Right cardiac atrium (tissue), 5 donors: ENCODE results near the gene SLC25A47. TPM values are rescaled to one million over a fixed set of nuclear protein-coding genes. Genes with fewer than 3 reads are reported as not detected.
"Not testable (repeated sequence)": the region's sequence is repeated elsewhere in the genome, so short reads cannot be mapped to it uniquely, and the experiment has no call there.

ENCODE experiments used
- ATAC-seq, 2 donors: fragments of 200-7000 bp; cut with Tn5 transposase; one replicate each; pipeline versions ENCODE4 v1.8.0 to v1.9.1; 2020; ENCODE audit warnings: moderate library complexity in 2 of 2, mild to moderate bottlenecking in 1 of 2
- DNase-seq, 3 donors: peaks; one replicate each; pipeline ENCODE4 v3.0.0-alpha.2; 2020
- H3K27ac ChIP-seq: one replicate; pipeline ENCODE4 v1.5.1; 2013; ENCODE audit warnings: mild to moderate bottlenecking, low read length, control low read depth, moderate library complexity
- H3K27me3 ChIP-seq: one replicate; pipeline ENCODE4 v1.6.1; 2013; ENCODE audit not compliant: control insufficient read depth, insufficient read depth
- H3K4me1 ChIP-seq: one replicate; pipeline ENCODE4 v1.6.1; 2013; ENCODE audit warnings: low read length; ENCODE audit not compliant: control insufficient read depth, insufficient read depth
- H3K4me3 ChIP-seq: one replicate; pipeline ENCODE4 v1.5.1; 2013; ENCODE audit warnings: low read length, control low read depth
- H3K9me3 ChIP-seq: one replicate; pipeline ENCODE4 v1.6.1; 2013; ENCODE audit warnings: low read length; ENCODE audit not compliant: control insufficient read depth
- WGBS: extraction: QIAGEN DNeasy Blood & Tissue Kit; methylation state at CpG from one replicate; pipeline ENCODE4 v1.1.7; 2013; 5-methylcytosine and 5-hydroxymethylcytosine counted together
- intact Hi-C, 4 donors: fragments of 100-400 bp; cut with DNase I; formaldehyde crosslinking; loops; one replicate each; pipeline versions ENCODE4 v1.11.0 to v1.14.0; 2022 to 2023
- polyA plus RNA-seq: library from polyadenylated mRNA; stranded (reverse); fragments of 200-250 nt; gene quantifications from one replicate; pipeline ENCODE4 v1.2.3, GENCODE V29; 2013
- total RNA-seq, 4 donors: library from RNA; stranded (reverse); fragmentation: NEBNext Ultra II Directional; extraction: Animal tissue kit (Norgen Biotek cat#: 25700); gene quantifications; one replicate each; pipeline ENCODE4 v1.2.1, GENCODE V29; 2021
- donor health status: healthy with polysubstance abuse.
- donor health status: DM: no; HTN: yes; CAD: no.
- donor health status: DM: no; HTN: no; CAD: no.
- donor health status: DM: no; HTN: yes; CAD: no; lungs with severe emphysema.
- donor health status: DM: yes; HTN: yes; CAD: no.

SLC25A47 gene
- total and polyA plus RNA-seq, 5 donors: not detected

DNA sequence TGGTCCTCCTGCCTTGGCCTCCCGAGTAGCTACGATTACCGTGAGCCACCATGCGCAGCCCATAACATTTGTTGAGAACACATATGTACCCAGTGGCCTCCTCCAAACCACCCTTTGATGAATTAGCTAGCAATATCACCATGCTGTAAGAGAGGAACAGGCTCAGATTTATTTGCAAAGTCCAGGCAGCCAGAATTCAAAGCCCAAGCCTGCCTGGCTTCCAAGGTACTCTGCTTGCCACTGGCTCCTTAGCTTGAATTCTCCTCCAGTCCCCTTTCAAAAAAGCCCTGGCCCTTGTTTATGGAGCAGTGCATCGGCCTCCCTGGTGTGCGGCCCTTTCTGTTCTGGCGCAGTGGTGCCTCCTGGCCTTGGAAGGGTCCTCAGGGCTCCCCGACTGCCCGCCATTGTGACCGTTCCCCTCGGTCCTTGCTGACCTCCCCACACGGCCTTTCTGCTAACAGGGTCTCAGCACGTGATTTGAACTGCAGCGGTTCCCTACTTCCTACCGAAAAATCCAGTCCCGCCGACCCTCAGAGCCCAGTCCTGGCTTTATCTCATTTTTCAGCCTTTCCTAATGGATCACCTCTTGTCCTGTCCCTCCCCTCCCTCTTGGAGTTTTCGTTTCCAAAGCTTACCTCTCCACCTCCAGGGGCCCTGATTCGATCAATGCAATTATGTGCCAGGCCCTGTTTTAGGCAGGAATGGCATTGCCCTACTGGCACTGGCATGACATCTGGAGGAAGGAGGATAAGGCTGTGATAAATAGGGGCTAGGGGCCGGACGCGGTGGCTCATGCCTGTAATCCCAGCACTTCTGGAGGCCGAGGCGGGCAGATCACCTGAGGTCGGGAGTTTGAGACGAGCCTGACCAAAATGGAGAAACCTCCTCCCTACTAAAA is 38.9 kb upstream of the SLC25A47 start:
- H3K4me3 ChIP-seq: no peak overlapping the region
- ATAC-seq: no peak
- H3K9me3 ChIP-seq: no peaks in the 10 kb centered on the region
- no peaks in the 10 kb centered on the region for H3K27me3 ChIP-seq
- intact Hi-C loops: no loop called here
- no peak overlapping the region for H3K27ac ChIP-seq
- DNase-seq: no peak
- H3K4me1 ChIP-seq: peaks cover 8% of the 10 kb centered on the region
- 64% methylated on average over 26 of the region's 26 CpGs for WGBS

DNA sequence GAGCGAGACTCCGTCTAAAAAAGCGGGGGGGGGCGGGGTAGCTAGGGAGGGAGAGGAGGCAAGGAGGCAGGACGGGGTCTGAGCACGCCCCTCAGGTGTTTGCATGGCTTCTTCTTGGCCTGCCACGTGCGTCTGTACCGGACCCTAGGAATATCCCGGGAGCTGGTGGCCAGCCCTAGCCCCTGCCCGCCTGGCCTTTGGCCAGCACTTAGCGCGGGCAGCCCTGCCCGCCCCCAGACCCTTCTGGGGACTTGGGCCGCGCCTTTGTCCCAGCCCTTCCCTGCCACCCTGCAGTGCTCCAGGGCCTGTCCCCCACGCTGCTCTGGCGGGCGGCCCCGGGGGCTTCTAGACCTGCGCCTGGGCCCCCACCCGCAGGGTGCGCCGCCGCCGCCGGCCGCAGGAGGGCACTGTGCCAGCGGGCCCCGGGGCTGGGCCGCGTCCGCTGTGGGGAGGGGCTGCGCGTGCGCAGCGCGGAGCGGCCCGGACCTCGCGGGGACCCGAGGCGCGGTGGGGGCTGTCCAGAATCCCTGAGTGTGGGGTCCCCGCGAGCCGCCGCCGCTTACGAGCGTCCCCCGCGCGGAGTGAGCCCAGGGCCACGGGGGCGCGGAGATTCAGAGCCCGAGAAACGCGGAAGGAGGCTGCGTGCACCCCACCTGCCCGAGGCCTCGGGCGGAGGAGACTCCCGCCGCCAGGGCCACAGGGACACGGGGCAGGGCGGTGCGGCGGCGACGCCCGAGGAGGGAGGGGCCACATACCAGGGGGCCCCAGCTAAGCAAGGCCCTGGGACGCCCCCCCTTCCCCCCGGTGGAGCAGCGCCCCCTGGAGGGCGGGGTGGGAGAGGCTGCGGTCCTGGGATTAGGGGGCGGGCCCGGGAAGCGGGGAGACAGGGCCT is 37.9 kb upstream of the SLC25A47 start:
- H3K27me3 ChIP-seq: no peaks in the 10 kb centered on the region
- peaks cover 8% of the 10 kb centered on the region for H3K4me1 ChIP-seq
- H3K9me3 ChIP-seq: no peaks in the 10 kb centered on the region
- ATAC-seq (peak; percentile 88), DNase-seq (peak; percentile 74 to 92 (median 90))
- peak overlapping the region; percentile 69 for H3K4me3 ChIP-seq
- WGBS: 1% methylated on average over 82 of the region's 82 CpGs
- H3K27ac ChIP-seq: peak overlapping the region; percentile 61
- intact Hi-C loops: no loop called here

DNA sequence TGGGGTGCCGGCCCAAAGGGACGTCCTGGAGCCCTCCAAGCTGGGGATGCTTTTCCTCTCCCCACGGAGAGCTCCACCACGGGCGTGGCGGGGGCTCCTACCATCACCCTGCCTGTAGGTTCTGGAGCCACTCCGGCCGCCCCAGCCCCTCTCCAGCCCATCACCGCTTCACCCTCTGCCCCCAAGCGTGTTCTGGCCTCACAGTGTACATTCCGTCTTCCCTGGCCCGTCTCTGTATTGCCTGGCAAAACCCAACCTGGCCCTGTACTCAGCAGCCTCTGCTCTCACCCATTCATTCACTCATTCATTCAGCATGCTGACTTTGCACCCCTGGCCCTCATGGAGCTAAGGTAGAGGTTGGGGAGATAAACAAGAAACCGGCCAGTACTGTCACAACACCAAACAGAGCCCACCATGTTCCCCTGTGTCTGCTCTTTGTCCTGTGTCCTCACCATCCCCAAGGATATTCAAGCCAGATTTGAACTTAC is 37.2 kb upstream of the SLC25A47 start:
- Histone ChIP-seq H3K4me1 (peaks cover 8% of the 10 kb centered on the region), H3K27me3 (no peaks in the 10 kb centered on the region), H3K27ac (no peak overlapping the region), H3K9me3 (no peaks in the 10 kb centered on the region), H3K4me3 (peak overlapping the region; percentile 69)
- WGBS: 38% methylated on average over 13 of the region's 13 CpGs
- DNase-seq: no peak
- no peak for ATAC-seq
- intact Hi-C loops: no loop called here

DNA sequence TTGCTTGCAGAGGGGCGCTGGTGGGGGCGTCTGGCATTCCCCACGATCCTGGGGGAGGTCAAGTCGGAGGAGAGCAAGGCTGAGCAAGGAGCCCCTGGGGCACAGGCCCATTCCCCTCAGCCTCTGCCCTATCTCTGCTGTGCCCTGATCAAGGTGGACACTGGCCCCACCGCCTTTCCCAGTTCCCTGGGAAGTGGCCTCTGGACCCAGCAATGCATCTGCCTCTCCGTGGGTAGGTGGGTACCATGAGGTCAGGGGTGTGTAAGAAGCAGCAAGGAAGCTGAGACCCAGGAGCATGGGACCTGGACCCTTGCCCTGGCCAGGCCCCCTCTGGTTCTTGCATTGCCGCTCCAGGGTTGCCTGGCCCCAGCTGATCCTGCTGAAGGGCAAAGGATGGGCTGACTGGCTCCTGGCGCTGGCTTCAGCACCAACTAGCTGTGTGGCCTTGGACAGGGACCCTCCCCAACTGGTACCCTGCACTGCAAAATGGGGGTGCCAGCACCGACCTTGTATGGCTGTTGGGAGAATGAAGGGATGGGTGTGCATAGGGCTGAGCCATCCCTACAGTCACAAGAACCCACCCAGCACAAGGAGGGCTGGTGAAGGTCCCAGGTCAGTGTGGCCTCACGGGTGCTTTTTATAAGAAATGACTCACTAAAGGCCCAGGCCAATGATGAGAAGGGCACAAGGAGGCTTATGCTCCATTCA is 36.5 kb upstream of the SLC25A47 start:
- no peaks in the 10 kb centered on the region for H3K9me3 ChIP-seq
- H3K27ac ChIP-seq: no peak overlapping the region
- WGBS: 73% methylated on average over 10 of the region's 10 CpGs
- H3K4me1 ChIP-seq: peaks cover 3% of the 10 kb centered on the region
- ATAC-seq (no peak), DNase-seq (peak in 1 of 3 donors; percentile 57)
- no peak overlapping the region for H3K4me3 ChIP-seq
- intact Hi-C loops: no loop called here
- no peaks in the 10 kb centered on the region for H3K27me3 ChIP-seq

DNA sequence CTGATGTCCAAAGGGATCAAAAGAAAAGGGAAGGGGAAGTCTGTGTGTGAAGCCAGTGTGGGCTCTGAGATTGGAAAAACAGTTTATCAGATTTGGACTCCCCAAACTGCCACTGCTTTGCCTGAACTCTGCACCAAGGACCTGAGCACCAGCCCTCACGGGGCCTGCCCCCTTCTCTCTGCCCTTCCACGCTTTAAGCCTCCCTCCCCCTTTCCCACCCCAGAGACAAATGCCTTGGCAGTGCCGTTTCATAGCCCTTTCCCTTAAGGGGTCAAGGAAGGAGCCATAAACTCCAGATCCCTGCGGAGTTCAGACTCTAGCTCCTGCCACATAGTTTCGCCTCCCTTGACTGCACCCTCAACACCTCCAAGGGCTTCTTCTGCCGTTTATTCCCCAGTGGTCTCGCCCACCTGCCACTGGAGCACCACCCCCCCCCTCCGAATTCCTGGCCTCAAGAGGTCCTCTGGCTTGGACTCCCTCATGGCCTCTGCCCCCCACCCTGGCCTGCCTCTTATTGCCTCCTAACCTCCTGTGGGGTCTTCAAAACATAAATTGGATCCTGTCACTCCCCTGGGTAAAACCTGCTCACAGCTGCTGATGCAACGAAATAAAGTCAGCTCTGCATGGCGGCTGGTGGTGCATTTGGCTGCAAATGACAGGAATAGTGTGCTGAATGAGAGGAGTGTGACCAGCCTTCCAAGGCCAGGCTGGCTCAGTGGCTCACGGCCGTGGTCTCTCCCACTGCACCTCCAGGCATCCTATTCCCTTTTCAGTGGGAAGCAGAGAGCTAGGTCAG is 35.7 kb upstream of the SLC25A47 start:
- DNase-seq: no peak
- ATAC-seq: no peak
- Histone ChIP-seq H3K4me1 (peaks cover 3% of the 10 kb centered on the region), H3K27ac (no peak overlapping the region), H3K4me3 (no peak overlapping the region), H3K9me3 (no peaks in the 10 kb centered on the region), H3K27me3 (no peaks in the 10 kb centered on the region)
- 74% methylated on average over 12 of the region's 12 CpGs for WGBS
- intact Hi-C loops: no loop called here

DNA sequence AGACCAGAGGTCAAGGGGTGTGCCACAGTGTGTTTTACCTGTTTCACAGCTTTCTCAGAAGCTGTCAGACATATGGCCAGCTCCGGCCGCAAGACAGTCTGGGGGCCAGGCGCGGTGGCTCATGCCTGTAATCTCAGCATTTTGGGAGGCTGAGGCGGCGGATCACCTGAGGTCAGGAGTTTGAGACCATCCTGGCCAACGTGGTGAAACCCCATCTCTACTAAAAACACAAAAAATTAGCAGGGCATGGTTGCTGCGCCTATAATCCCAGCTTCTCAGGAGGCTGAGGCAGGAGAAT is 35.2 kb upstream of the SLC25A47 start:
- H3K4me3 ChIP-seq, H3K27me3 ChIP-seq, DNase-seq, H3K27ac ChIP-seq, intact Hi-C loops, H3K9me3 ChIP-seq, H3K4me1 ChIP-seq, ATAC-seq: not testable (repeated sequence)
- WGBS: 91% methylated on average over 8 of the region's 8 CpGs

DNA sequence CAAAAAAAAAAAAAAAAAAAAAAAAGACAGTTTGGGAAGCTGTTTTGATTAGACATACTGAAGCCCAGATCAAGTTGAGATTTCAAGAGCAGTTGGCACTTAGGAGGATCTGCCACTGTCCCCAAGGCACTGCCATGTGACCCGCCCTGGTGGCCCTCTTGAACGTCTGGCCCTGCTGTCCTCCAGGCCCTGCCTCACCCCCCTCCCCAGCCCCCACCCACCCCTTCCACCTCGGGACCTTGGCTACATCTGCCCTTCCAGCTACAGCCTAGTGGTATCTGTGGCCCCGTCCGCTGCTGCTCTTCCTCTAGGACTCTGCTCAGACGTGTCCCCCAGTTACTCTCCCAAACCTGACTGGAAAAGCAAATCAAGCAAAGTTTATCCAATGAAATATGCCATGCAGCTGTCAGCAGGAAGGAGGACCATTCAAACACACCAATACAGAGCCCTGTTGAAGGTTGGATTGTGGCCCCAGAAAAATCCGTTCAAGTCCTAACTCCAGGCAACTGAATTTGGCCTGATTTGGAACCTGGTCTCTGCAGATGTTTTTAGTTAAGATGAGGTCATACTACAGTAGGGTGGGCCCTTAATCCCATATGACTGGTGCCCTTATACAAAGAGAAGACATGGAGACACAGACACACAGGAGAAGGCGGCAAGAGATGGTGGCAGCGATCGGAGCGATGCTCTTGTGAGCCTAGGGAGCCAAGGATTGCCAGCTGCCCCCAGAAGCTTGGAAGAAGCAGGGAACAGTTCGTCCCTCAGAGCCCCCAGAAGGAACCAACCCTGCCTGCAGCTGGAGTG is 34.6 kb upstream of the SLC25A47 start:
- ATAC-seq (no peak), DNase-seq (no peak)
- Histone ChIP-seq H3K27ac (no peak overlapping the region), H3K4me3 (no peak overlapping the region), H3K4me1 (peaks cover 3% of the 10 kb centered on the region), H3K9me3 (no peaks in the 10 kb centered on the region), H3K27me3 (no peaks in the 10 kb centered on the region)
- intact Hi-C loops: no loop called here
- 73% methylated on average over 12 of the region's 12 CpGs for WGBS

DNA sequence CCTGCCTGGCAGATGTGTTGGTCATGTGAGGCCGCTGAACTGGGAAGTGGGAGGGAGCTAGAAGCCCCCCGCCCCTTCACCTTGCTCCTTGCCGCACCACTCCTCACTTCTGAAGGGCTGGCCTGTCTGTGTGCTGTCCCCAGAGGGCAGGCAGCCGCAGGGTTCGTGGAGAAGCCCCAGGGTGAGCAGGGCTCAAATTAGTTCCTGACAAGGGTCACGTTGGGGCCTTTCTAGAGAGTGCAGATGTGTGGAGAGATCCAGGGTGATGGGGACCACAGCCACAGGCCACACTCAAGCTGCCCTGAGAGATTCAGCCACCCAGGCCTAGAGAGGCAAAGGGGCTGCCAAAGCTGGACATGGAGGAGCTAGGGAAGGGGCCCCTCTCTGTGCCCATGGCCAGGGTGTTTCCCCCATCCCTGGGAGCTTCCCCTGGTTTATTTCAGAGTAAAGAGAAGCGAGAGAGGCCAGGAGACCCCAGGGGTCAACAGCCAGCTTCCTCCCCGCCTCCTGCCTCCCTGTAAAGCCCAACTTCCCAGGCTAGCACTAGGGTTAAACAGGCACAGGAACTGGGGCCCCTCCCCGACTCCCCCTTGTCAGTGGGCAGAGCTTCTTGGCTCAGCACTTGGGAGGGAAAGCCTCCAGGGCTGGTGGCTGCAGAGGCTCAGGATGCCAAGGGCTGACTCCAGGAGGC is 33.1 kb upstream of the SLC25A47 start:
- intact Hi-C loops: no loop called here
- H3K27me3 ChIP-seq: no peaks in the 10 kb centered on the region
- H3K4me3 ChIP-seq: no peak overlapping the region
- DNase-seq (peak in 2 of 3 donors; percentile 14 to 47), ATAC-seq (no peak)
- H3K27ac ChIP-seq: no peak overlapping the region
- 71% methylated on average over 9 of the region's 9 CpGs for WGBS
- peaks cover 3% of the 10 kb centered on the region for H3K4me1 ChIP-seq
- H3K9me3 ChIP-seq: no peaks in the 10 kb centered on the region

DNA sequence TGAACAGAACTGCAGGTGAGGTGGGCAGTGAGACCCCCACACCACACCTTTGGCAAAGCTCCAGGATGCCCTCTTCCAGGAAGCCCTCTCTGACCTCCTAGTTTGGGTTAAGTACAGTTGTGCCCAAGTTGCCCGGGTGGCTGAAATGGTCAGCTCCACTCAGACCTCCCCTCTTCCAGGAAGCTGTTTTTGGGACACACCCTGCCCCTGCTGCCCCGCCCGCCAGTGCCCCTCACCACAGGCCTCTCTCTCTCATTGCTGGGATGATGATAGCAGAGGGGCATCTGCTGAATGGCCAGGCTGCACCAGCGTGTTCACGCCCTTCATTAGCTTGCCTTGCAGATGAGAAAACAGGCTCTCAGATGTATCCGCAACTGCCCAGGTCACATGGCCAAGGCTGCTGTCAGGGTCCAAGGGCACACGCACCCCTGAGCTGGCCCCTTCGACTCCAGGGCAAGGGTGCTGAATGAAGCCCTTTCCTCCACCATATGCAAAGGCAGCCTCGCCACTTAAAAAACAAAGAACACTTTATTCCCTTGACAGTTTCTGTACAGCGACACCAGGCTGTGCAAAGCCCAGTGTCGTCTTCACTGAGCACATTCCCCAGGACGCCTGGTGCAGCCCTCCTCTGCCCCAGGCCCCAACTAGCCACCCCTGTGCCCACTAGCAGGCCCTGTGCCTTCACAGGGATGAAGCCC is 32.4 kb upstream of the SLC25A47 start:
- Histone ChIP-seq H3K4me1 (peaks cover 3% of the 10 kb centered on the region), H3K9me3 (no peaks in the 10 kb centered on the region), H3K4me3 (no peak overlapping the region), H3K27ac (no peak overlapping the region), H3K27me3 (no peaks in the 10 kb centered on the region)
- ATAC-seq (no peak), DNase-seq (peak in 2 of 3 donors; percentile 39 to 48)
- intact Hi-C loops: no loop called here
- WGBS: 86% methylated on average over 12 of the region's 12 CpGs
